ENCODE results near the gene HCAR1.
A peak's percentile ranks its signal among the peaks of the same experiment; 100 is the strongest.
"Not testable (repeated sequence)": the region's sequence is repeated elsewhere in the genome, so short reads cannot be mapped to it uniquely, and the experiment has no call there.

Gene HCAR1

GRCh38 chr12:122721057-122721545 is 9.5 kb downstream of the HCAR1 start:
- no peak for DNase-seq

DNA sequence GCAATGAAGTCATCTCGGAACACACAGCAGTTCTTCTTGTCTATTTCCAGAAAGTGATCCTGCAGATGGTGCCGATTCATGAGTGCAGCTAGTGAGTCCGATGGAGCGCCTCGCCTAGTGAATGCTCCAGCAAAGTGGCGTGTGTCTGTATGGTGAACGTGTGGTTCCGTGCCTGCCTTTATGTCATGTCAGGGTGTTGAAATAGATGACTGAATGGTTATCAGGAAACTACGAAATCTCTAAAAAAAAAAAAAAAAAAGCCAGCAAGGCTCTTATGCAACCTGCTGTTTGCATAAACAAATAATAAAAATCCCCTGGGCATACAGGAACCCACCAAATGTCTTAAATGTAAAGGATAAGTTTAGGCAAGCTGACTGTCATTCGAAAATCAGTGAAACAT is 14.0 kb downstream of the HCAR1 start, which contains the start of gene HCAR3:
TSS of gene HCAR3 (minus strand) at position 154 of the 400 bp plus-strand sequence. CDS start at position 80, 74 bp downstream.
- not testable (repeated sequence) for DNase-seq

GRCh38 chr12:122715211-122715610 is 15.4 kb downstream of the HCAR1 start:
- not testable (repeated sequence) for DNase-seq

GRCh38 chr12:122713491-122714188 is 17.0 kb downstream of the HCAR1 start:
- DNase-seq = not testable (repeated sequence)

DNA sequence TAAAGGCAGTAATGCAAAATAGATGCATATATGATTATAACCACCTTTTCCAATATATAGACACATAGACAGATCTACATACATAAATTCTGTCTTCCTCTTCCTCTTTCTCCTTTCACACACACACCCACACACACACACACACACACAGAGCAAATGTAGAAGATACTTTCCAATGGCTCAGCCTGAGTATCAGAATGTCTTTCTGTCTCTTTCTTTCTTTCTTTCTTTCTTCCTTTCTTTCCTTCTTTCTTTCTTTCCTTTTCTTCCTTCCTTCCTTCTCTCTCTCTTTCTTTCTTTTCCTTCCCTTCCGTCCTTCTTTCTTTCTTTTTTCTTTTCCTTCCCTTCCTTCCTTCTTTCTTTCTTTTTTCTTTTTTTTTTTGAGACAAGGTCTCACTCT is 19.4 kb downstream of the HCAR1 start:
- not testable (repeated sequence) for DNase-seq

GRCh38 chr12:122710341-122710740 is 20.3 kb downstream of the HCAR1 start:
- DNase-seq = peak; percentile 12

GRCh38 chr12:122709287-122709686 is 21.4 kb downstream of the HCAR1 start:
- DNase-seq = not testable (repeated sequence)

DNA sequence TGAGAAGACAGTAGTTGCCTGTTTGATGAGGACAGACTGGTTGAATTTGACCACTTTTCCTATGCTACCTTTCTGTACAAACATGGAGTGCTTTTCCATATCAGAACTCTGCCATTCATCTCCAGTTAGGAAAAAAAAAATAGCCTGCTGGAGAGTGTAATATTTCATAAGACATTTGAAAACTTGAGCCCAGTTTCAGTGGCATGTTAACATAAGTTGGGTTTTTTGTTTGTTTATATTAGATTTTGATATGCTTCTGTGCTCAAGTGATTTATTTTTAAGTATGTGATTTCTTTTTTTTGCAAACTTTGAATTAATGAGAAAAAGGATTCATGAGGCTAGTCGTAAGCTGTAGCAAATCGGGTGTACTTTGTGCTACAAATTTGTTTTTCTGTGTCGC is 26.8 kb downstream of the HCAR1 start:
- DNase-seq = not testable (repeated sequence)

GRCh38 chr12:122702890-122703611 is 27.6 kb downstream of the HCAR1 start, which contains the start of gene HCAR2:
HCAR2 (minus strand) TSS chr12:122703357; CDS start chr12:122703283, 74 bp downstream.
- not testable (repeated sequence) for DNase-seq

DNA sequence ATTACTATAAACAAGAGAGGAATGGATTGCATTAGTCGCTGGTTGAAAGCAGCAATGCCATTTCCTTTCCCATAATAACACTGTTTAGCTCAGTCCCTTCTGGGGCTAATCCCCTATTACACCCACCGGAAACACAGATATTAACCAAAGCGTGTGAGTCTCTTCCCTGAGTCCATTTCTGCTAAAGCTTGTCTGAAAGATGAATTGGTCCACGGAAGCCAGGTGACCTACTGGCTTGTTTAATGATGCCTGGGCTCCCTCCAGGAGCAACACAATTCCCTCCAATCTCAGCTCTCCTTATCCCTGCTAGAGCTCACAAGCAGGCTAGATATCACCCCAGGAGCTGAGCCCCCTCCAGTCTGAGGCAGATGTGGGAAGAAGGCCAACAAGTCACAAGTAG is 29.2 kb downstream of the HCAR1 start:
- not testable (repeated sequence) for DNase-seq

GRCh38 chr12:122700038-122700710 is 30.5 kb downstream of the HCAR1 start:
- DNase-seq = not testable (repeated sequence)

- DNase-seq = not testable (repeated sequence)
These were observed 33.7 kb downstream of the HCAR1 start for GRCh38 chr12:122696922-122697321.

GRCh38 chr12:122691566-122691965 is 39.1 kb downstream of the HCAR1 start:
- no peak for DNase-seq

- no peak for DNase-seq
These were observed 42.4 kb downstream of the HCAR1 start for GRCh38 chr12:122688291-122688690.

DNA sequence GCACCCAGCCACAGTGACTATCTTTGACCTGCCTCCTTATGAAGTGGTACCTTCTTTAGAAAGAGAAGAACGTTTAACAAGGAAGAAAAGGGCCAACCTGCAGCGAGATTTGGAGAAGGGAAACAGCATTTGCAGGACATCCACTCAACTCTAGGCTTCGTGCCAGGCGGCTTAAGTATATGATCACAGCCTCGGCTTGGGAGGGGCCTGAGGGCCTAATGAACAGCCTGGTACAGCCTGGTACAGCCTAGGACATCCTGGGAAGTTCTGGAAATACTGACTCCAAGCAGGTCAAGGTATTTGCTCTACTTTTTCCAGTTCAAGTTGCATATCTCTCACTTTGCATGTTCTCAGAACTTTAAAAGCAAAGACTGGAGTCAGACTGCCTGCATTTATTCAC is 43.6 kb downstream of the HCAR1 start:
- no peak for DNase-seq

GRCh38 chr12:122686538-122686937 is 44.1 kb downstream of the HCAR1 start:
- DNase-seq = no peak

GRCh38 chr12:122684297-122684813 is 46.3 kb downstream of the HCAR1 start:
- no peak for DNase-seq

DNA sequence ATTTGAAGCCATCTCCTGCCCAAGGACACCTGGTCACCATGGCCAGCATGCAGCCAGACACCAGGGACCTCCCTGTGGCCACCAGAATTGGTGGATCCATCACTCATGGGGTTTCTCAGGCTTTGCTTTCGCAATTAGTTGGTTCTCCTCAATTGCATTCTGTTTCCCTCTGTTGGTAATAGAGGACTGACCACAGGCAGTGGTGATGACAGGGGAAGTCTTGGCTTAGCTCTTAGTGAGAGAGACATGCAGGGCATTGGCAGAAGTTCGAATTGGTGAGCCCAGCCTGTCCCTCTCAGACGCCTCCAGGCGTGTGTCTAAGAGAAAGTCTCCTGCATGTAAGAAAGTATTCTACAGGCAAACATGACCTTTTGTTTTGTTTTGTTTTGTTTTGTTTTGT is 48.8 kb downstream of the HCAR1 start:
- no peak for DNase-seq

- not testable (repeated sequence) for DNase-seq
These were observed 49.7 kb downstream of the HCAR1 start for GRCh38 chr12:122680989-122681388.

GRCh38 chr12:122676781-122677180 is 53.9 kb downstream of the HCAR1 start:
- DNase-seq = not testable (repeated sequence)
